NB4 (cell line): ENCODE measurements around the gene ZDHHC7.

Experiments
- CTCF ChIP-seq: IDR thresholded peaks from one replicate; pipeline ENCODE4 v1.5.1; 2012; ENCODE audit warnings: low read depth, low read length
- MAX ChIP-seq: IDR thresholded peaks from 2 replicates; pipeline ENCODE4 v1.6.1; 2011; ENCODE audit warnings: low read depth, low read length
- MYC ChIP-seq: IDR thresholded peaks from 2 replicates; pipeline ENCODE4 v1.6.1; 2011; ENCODE audit warnings: low read depth, low read length
- POLR2A ChIP-seq: IDR thresholded peaks from 2 replicates; pipeline ENCODE4 v1.6.1; 2011; ENCODE audit warnings: mild to moderate bottlenecking; ENCODE audit not compliant: insufficient read length; ENCODE audit errors: extremely low read depth

- no peak for TF ChIP-seq POLR2A
- TF ChIP-seq CTCF = no peak
- TF ChIP-seq MYC = no peak
- TF ChIP-seq MAX = no peak
Measured at GRCh38 chr16:85007496-85008214, 3.7 kb downstream of the ZDHHC7 start.
